HL-60/S4 treated with retinoic acid at 250 ng/mL for 4 days and 3 days (cell line): ENCODE measurements around the gene CAMKK1.
"Not testable (repeated sequence)": the region's sequence is repeated elsewhere in the genome, so short reads cannot be mapped to it uniquely, and the experiment has no call there.

Experiments used
- in situ Hi-C: fragments of 300-500 bp; cut with MboI; formaldehyde crosslinking; loops from 2 replicates; pipeline ENCODE4 v1.7.0; 2022; ENCODE audit warnings: low sequenced_read_pairs

The CAMKK1 gene

DNA sequence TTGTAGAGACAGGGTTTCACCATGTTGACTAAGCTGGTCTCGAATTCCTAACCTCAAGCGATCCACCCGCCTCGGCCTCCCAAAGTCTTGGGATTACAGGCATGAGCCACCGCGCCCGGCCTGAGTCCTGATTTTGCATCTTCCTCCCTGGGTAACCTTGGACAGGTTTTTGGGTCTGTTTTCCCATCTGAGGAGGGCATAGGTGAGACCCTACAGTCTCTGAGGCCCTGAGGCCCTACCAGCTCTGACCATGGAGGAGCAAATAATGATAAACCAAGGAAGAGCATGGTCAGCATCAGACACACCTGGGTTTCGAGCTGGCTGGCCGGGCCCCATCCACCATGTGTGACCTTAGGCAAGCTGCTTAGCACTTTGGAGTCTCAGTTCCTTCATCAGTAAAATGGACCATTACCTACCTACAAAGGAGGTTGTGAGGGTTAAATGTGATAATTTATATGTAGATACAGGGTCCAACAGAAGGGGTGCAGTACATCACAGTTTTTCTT lies 45.6 kb downstream of the CAMKK1 start:
- in situ Hi-C loops: no loop called here

DNA sequence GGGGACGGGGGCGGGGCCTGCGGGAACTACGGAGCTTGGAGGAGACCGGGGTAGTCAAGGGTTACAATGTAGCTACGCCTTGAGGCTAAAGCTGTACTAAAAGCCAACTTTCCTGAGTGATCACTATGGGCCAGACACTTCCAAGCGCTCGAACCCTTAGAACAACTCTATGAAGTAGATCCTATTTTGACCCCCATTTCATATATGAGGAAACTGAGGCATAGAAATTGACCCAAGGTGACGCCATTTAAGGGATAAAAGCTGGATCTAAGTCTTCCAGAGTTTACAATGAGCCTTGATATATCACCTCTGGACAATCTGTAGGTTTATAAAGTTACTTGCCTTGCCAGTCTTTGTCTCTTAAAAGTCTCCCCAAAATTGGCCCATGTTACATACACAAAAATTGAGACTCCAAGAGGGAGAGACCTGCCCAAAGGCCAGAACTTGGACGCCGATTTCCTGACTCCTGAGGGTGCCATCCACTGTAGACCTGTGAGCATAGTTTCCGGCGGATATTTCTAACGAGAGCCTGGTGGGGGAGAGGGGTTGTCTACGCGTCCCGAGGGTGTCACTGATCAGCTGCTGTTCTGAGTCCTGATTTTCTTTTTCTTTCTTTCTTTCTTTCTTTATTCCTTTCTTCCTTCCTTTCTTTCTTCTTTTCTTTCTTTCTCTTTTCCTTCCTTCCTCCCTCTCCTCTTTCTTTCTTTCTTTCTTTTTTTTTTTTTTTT lies 46.3 kb downstream of the CAMKK1 start:
- in situ Hi-C loops: no loop called here

DNA sequence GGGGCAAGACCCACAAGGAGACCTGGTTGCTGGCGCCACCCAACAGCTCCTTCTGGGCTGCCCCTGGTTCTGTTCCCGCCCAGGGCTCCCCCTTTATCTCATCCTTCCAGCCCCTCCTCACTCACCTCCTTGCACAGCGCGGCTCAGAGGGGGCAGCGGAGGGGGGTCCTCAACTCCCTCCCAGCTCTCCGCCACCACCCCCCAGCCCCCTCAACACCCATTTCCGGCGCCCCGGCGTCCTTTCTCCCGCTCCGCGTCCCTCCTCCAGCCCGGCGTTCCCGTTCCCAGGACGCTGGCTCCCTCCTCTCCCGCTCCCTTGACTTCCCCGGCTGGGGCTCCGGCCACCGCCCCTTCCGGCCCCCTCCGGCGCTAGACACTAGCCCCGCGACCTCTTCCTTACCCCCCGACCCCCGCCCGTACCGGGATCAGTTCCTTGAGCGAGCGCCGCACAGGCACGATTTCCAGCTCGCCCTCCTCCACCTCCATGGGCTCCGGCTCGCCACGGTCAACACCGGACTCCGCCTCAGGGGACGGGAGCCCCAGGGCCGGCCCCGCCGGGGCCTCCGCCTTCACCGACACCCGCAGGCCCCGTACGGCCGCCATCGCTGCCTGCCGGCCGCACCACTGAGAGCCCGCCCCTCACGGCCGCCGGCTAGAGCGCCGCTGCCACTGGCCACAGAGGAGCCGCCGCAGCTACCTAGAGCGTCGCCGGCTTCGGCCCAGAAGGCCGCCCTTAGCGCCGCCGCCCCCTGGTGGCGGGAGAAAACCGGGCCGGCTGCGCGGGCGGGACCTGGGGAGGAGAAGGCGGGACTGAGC lies 47.0 kb downstream of the CAMKK1 start, which contains the start of gene NCBP3:
TSS of gene NCBP3 (minus strand) at position 626 of the 816 bp plus-strand sequence. CDS start at position 603, 23 bp downstream.
- in situ Hi-C loops: no loop called here

- in situ Hi-C loops: no loop called here
Observed at GRCh38 chr17:3845291-3845620, 47.6 kb downstream of the CAMKK1 start.

DNA sequence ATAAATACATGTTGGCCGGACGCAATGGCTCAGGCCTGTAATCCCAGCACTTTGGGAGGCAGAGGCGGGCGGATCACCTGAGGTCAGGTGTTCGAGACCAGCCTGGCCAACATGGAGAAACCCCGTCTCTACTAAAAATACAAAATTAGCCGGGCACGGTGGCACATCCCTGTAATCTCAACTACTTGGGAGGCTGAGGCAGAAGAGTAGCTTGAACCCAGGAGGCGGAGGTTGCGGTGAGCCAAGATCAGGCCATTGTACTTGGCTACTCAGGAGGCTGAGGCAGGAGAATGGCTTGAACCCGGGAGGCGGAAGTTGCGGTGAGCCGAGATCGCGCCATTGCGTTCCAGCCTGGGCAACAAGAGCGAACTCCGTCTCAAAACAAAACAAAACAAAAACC lies 48.3 kb downstream of the CAMKK1 start:
- in situ Hi-C loops: not testable (repeated sequence)

DNA sequence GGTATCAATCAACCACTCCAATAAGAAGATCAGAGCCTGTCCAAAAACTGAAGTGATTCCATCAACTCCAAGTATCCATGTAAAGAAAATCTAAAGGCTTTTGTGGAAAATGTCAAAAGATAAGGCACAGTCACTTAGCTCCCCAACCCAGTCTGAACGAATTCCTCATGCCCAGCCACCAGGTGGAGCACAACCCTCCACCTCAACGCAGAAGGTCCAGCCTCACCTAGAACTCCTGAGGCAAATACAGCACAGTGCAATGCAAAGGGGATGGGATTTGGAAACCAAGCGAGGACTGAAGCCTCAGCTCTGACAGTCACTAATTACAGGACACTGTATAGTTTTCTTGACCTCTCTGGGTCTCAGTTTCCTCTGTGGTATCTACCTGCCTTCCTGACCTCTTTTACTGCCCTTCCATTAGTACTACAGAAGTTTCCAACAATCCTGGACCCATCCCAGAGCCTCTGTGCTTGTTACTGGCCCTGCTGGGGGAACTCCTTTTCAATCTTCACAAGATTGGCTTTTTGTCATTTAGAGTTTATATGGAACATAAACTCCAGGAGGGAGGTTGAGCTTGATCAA lies 48.8 kb downstream of the CAMKK1 start:
- in situ Hi-C loops: no loop called here

DNA sequence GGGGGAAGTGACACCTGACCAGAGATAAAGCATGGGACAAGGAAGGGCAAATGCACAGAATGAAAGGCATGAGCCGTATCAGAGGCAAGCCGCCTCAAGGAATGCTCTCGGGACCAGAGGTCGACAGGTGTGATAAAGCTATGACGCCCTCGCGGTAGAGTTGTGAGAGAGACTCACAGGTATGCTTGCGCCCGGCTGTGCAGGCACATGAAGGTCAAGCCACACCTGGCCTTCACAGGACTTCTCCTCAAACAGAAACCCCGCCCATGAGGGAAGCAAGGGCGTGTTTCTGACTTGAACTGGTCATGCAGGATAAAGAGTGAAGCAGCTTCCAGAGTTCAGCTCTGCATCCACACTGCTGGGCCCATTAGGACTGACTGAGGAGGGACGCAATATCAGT lies 54.6 kb downstream of the CAMKK1 start:
- in situ Hi-C loops: no loop called here

GRCh38 chr17:3836551-3836950 lies 56.3 kb downstream of the CAMKK1 start:
- in situ Hi-C loops: no loop called here

DNA sequence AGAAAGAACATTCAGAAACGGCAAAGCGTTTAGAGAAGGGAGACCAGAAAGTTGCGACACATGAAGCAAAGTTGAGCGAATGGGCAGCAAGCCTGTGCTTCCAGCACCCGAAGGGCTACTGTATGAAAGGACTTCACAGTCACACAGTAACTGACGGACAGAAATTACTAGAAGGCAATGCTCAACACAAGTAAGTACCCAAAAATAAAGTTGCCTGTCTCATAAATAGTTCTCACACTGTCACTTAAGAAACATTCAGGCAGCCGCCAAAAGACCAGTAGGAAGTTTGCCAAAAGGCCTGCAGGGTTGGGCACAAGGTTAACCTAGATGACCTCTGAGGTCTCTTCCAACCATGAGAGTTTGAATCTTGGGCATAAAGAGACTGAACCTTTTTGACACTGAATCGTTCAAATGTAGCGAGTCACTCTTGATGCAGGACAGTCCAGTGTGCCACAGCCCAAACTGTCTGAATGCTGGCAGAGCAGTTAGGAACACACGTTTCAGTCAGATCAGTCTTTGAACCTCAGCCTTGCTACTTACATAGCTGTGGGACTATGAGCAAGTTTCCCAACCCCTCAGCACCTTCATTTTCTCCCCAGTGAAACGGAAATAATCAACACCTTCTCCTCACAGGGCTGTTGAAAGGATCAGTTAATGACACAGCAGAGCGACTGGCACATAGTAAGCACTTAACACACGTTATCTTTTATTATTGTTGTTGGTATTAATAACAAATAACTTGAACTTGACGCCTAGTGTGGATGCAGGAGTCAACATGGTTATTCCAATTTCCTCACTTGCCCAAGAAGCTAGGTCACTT lies 57.2 kb downstream of the CAMKK1 start:
- in situ Hi-C loops: no loop called here

DNA sequence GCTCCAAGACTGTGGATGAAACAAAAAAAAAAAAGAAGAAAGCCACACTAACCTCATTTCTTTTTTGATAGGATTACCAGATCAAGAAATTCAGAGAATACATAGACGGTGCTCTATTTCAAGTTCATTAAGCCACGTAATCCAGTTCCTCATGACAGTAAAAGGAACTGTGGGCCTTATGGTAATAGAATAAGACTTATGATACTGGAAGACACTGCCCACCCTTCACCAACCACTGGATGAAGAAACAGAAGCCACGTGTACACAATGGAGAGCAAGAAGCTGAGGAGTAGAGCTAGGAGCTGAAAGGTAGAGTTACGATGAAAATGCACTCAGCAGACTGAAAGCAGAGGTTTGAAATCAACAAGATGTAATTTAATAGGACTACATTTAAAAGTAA lies 58.0 kb downstream of the CAMKK1 start:
- in situ Hi-C loops: no loop called here

DNA sequence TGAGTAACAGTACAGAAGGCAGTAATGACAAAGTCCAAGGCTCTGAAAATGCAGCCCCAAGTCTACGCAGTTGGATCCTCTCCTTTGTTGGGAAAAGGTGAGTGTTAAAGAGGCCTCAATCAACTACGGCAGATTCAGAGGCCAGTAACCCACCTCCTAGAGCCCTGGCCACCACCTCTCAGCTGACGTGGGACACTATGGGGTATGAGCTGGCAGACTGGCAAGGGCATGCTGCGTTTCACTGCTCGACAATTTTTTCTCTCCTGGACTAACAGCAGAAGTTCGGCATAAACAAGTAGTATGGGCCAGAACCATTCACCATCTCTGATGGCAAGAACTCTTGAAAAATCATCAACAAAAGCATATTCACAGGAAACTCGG lies 64.0 kb downstream of the CAMKK1 start:
- in situ Hi-C loops: no loop called here

GRCh38 chr17:3828151-3828851 lies 64.6 kb downstream of the CAMKK1 start:
- in situ Hi-C loops: no loop called here

GRCh38 chr17:3827124-3827773 lies 65.6 kb downstream of the CAMKK1 start:
- in situ Hi-C loops: no loop called here

- in situ Hi-C loops: no loop called here
Observed at GRCh38 chr17:3826191-3826590, 66.7 kb downstream of the CAMKK1 start.

- in situ Hi-C loops: no loop called here
Observed at GRCh38 chr17:3821101-3821500, 71.8 kb downstream of the CAMKK1 start.

- in situ Hi-C loops: no loop called here
Observed at GRCh38 chr17:3818786-3819185, 74.1 kb downstream of the CAMKK1 start.

DNA sequence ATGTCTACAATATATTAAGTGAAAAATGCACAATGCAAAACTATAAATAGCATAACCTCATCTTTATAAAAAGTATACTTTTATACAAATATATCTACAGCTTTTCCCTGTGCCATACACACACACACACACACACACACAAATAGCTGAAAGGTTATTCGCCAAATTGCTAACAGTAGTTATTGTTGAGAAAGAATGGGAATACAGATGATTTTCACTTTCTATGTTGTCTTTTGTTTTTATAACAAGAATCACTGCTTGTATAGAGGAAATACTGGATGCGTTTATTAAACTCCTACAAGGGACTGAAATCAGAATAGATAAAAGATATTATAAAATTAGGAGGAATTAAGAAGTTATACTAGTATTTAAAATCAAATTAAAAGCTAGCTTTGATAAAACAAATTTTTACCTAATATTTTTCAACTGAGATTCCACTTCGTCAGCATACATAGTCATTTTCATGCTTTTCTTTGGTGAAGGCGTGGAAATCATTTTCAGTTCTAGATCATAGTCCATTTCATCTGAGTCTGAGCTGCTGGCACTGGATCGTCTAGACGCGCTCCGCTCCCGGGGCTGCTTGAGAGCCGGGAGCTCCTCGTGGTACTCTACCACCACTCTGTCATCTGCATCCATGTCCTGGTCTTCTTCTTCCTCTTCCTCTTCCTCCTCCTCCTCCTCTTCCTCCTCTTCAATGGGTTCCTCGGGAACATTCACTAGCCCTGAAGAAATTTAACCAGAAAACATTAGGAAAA lies 74.8 kb downstream of the CAMKK1 start:
- in situ Hi-C loops: no loop called here

DNA sequence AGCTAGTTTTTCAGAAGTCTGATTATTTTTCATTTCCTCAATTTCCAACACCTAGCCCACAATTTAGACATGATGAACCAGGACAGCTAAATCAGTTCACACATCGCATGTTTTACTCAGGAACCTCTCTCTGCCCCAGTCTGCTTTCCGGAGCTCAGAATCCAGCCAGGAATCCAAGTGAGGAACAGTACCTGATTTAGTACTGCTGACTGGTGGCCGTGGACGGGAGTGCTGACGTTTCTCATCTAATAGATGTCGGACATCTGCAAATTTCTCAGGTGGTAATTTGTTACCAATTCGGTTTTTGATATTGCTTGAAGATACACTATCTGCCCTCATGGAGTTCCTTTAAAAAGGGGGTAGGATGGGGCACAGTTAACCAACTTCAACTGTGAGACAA lies 76.9 kb downstream of the CAMKK1 start:
- in situ Hi-C loops: no loop called here

DNA sequence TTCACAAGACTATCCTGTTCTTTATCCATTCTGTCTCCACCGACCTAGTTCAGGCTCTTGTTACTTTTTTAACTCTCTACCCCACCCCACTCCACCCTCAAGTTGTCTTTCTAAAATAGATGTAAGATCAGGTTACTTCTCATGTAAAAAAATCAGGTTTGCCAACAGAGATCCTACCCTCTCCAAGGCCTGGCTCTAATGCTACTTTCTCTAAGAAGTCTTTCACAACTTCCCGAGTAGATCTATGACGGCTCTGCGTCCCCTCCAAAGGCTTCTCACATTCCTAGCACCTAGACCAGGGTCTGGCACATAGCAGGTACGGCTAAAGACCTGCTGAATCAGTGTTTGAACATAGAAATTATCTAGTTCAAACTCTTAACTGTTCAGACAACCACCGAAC lies 77.7 kb downstream of the CAMKK1 start:
- in situ Hi-C loops: no loop called here
